ENCODE measurements around the gene BTNL3.

BTNL3 gene, protein sequence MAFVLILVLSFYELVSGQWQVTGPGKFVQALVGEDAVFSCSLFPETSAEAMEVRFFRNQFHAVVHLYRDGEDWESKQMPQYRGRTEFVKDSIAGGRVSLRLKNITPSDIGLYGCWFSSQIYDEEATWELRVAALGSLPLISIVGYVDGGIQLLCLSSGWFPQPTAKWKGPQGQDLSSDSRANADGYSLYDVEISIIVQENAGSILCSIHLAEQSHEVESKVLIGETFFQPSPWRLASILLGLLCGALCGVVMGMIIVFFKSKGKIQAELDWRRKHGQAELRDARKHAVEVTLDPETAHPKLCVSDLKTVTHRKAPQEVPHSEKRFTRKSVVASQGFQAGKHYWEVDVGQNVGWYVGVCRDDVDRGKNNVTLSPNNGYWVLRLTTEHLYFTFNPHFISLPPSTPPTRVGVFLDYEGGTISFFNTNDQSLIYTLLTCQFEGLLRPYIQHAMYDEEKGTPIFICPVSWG

GRCh38 chr5:180988592-180988991 lies at the start of gene BTNL3:
TSS of gene BTNL3 (plus strand) at chr5:180988846. CDS start at chr5:180989029, 183 bp downstream.
- no peak for TF ChIP-seq ZNF274 (IDR thresholded peaks at IDR 0.05; ENCODE audit: low read depth, low read length)
- no peak within 1 kb of the TSS for H3K4me3 ChIP-seq (ENCODE audit: low read length)

GRCh38 chr5:180950291-180950949 lies 38.2 kb upstream of the BTNL3 start:
- H3K4me3 ChIP-seq (ENCODE audit: low read length): no peak overlapping the region
- no peak for TF ChIP-seq ZNF274 (IDR thresholded peaks at IDR 0.05; ENCODE audit: low read depth, low read length)

GRCh38 chr5:180959661-180960060 lies 29.0 kb upstream of the BTNL3 start:
- H3K4me3 ChIP-seq (ENCODE audit: low read length): no peak overlapping the region

GRCh38 chr5:180960209-180960608 lies 28.4 kb upstream of the BTNL3 start:
- TF ChIP-seq ZNF274 (IDR thresholded peaks at IDR 0.05; ENCODE audit: low read depth, low read length): no peak
- H3K4me3 ChIP-seq (ENCODE audit: low read length): no peak overlapping the region

More at GRCh38 chr5:180959661-180960060, 29.0 kb upstream of the BTNL3 start:
- no peak for TF ChIP-seq ZNF274 (IDR thresholded peaks at IDR 0.05; ENCODE audit: low read depth, low read length)

GRCh38 chr5:180969406-180969805 lies 19.2 kb upstream of the BTNL3 start:
- no peak for TF ChIP-seq ZNF274 (IDR thresholded peaks at IDR 0.05; ENCODE audit: low read depth, low read length)
- no peak overlapping the region for H3K4me3 ChIP-seq (ENCODE audit: low read length)

DNA sequence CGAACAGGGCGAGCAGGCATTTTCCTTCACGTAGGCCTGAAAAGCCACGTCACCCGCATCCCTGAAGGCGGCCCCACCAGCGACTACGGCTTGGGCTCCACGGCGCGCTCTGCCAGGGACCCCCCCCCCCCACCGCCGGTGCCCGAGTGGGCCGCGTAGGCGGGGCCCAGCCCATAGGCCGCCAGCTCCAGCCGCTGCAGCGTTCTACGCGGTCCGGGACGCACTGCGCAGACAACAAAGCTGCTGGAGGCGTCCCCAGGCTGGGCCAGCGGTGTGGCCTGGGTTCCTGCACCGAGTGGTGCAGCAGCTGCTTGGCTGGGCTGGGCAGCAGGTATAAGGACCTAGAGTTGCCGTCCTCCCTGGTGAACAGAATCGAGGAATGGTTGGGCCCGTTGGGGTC lies 18.3 kb upstream of the BTNL3 start:
- no peak for TF ChIP-seq ZNF274 (IDR thresholded peaks at IDR 0.05; ENCODE audit: low read depth, low read length)
- H3K4me3 ChIP-seq (ENCODE audit: low read length): no peak overlapping the region

GRCh38 chr5:180970875-180971274 lies 17.8 kb upstream of the BTNL3 start:
- no peak for TF ChIP-seq ZNF274 (IDR thresholded peaks at IDR 0.05; ENCODE audit: low read depth, low read length)

GRCh38 chr5:180974612-180975315 lies 13.9 kb upstream of the BTNL3 start:
- no peak for TF ChIP-seq ZNF274 (IDR thresholded peaks at IDR 0.05; ENCODE audit: low read depth, low read length)
- H3K4me3 ChIP-seq (ENCODE audit: low read length): no peak overlapping the region

More at GRCh38 chr5:180970875-180971274, 17.8 kb upstream of the BTNL3 start:
- H3K4me3 ChIP-seq (ENCODE audit: low read length): no peak overlapping the region

DNA sequence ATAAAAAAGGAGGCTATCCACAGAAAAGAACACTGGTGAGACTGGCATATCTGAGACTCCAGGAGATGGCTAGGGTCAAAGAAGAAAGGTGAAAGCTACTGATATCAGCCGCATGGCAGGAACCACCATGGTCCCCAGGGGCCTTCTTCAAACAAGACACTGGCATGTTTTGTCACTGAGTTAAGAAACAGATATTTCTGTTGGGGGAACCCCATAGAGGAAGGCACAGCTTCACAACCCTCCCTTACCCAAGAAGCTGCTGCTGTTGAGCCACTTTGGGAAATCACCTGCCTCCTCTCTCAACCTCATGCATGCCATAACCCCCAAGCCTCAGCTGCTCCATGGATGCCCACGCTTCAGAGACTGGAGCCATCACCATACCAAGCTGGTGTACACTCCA lies 13.3 kb upstream of the BTNL3 start:
- no peak for TF ChIP-seq ZNF274 (IDR thresholded peaks at IDR 0.05; ENCODE audit: low read depth, low read length)
- H3K4me3 ChIP-seq (ENCODE audit: low read length): no peak overlapping the region

GRCh38 chr5:180976518-180976917 lies 12.1 kb upstream of the BTNL3 start:
- no peak for TF ChIP-seq ZNF274 (IDR thresholded peaks at IDR 0.05; ENCODE audit: low read depth, low read length)
- H3K4me3 ChIP-seq (ENCODE audit: low read length): no peak overlapping the region

- no peak for TF ChIP-seq ZNF274 (IDR thresholded peaks at IDR 0.05; ENCODE audit: low read depth, low read length)
- no peak overlapping the region for H3K4me3 ChIP-seq (ENCODE audit: low read length)
These were observed 10.8 kb upstream of the BTNL3 start for GRCh38 chr5:180977852-180978251.

DNA sequence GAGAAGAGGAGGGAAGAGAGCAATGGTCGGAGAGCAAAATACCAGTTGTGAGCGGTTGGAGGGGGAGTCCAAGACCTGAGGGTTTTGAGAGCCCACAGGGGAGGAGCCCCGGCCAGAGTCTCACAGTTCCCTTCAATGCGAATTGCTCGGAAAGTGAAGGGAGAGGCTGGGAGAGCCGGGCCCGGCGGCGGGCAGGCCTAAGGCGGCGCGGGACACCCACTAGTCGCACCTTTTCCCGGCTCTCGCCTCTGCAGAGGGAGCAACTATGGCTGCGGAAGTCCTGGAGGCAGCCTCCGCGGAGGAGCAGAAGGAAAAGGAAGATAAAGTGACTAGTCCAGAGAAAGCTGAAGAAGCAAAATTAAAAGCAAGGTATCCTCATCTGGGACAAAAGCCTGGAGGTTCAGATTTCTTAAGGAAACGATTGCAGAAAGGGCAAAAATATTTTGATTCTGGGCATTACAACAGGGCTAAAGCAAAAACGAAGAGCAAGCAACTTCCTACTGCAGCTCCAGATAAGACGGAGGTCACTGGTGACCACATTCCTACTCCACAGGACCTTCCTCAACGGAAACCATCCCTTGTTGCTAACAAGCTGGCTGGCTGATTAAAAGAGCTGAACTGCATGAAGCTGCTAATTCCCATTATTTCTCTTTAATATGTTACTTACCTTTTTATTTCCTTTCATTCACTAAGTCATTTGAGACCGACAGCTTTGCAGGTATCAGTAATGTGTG lies 6.5 kb upstream of the BTNL3 start:
- no peak overlapping the region for H3K4me3 ChIP-seq (ENCODE audit: low read length)
- TF ChIP-seq ZNF274 (IDR thresholded peaks at IDR 0.05; ENCODE audit: low read depth, low read length): no peak

- TF ChIP-seq ZNF274 (IDR thresholded peaks at IDR 0.05; ENCODE audit: low read depth, low read length): no peak
- no peak overlapping the region for H3K4me3 ChIP-seq (ENCODE audit: low read length)
These were observed 630 bp upstream of the BTNL3 start for GRCh38 chr5:180988016-180988415.

Data from GM08714 (cell line).